ENCODE results near the gene DEFB119.

- TF ChIP-seq CTCF (IDR thresholded peaks at IDR 0.05) (no peak), POLR2AphosphoS5 (IDR thresholded peaks at IDR 0.05) (no peak), EP300 (IDR thresholded peaks at IDR 0.05; ENCODE audit: low read depth) (no peak), POLR2A (IDR thresholded peaks at IDR 0.05) (no peak)
These were observed at the start of gene DEFB119 for GRCh38 chr20:31390490-31390889.

Measured in transverse colon (tissue), 4 donors.